ENCODE measurements around the gene LAMB2. TPM values are rescaled to one million over a fixed set of nuclear protein-coding genes. Genes with fewer than 3 reads are reported as not detected.

The LAMB2 gene
- total and polyA plus RNA-seq, 9 donors, result 408 to 681 (median 491) TPM

- intact Hi-C loops (cut with DNase I), result loop anchor here in 2 of 4 donors (5.0 to 10.0 kb wide), 2 partner anchors 36 to 281 kb away; no protein-coding TSS in a partner anchor
- Histone ChIP-seq H3K36me3 (no peaks in the 10 kb centered on the region), H3K27ac (no peak overlapping the region), H3K4me1 (ENCODE audit: insufficient read depth) (no peaks in the 10 kb centered on the region), H3K9me3 (no peaks in the 10 kb centered on the region), H3K4me3 (no peak overlapping the region), H3K27me3 (no peaks in the 10 kb centered on the region)
- WGBS, 3 donors, result 87 to 92% (median 88%) methylated on average over 8 of the region's 8 CpGs
- DNase-seq, result no peak
- no peak for TF ChIP-seq POLR2A (IDR thresholded peaks at IDR 0.05)
- TF ChIP-seq CTCF (IDR thresholded peaks at IDR 0.05), result no peak
- no peak for TF ChIP-seq EP300 (IDR thresholded peaks at IDR 0.05)
Measured at GRCh38 chr3:49163609-49164008, 30.8 kb upstream of the LAMB2 start.

DNA sequence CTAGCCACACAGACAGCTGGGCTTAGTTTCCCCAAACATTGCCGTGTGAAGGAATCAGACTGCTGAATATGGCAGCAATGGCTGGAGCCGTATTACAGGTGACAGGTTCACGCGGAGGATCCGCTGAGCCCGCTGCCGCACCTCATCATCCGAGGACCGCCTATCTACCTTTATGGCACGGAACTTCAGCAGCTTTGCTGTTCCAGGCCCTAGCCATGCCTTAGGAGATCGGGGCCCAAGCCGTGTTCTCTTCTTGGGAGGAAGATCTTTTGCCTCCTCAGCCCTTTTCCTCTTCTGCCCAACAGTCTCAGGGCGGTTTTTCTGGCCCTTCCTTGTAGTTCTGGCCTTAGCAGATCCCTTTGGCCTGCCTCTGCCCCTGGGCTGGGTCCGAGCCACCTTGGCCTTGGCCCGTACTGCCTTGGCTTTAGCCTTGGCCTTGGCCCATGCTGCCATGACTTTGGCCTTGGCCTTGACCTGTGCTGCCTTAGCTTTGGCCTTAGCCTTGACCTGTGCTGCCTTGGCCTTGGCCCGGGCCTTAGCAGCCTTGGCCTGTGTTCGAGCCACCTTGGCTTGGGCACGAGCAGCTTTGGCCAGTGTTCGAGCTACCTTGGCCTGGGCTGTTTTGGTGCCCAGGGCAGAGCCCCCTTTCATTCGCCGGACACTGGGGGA is 30.0 kb upstream of the LAMB2 start:
- H3K36me3 ChIP-seq, result no peaks in the 10 kb centered on the region
- no peak overlapping the region for H3K4me3 ChIP-seq
- H3K27me3 ChIP-seq, result no peaks in the 10 kb centered on the region
- H3K4me1 ChIP-seq (ENCODE audit: insufficient read depth), result no peaks in the 10 kb centered on the region
- H3K9me3 ChIP-seq, result no peaks in the 10 kb centered on the region
- H3K27ac ChIP-seq, result no peak overlapping the region
- no peak for DNase-seq
- WGBS, 3 donors, result 81 to 84% (median 82%) methylated on average over 21 of the region's 21 CpGs
- no peak for TF ChIP-seq EP300 (IDR thresholded peaks at IDR 0.05)
- no peak for TF ChIP-seq CTCF (IDR thresholded peaks at IDR 0.05)
- no peak for TF ChIP-seq POLR2A (IDR thresholded peaks at IDR 0.05)
- intact Hi-C loops (cut with DNase I), result loop anchor here in 2 of 4 donors (5.0 to 10.0 kb wide), 2 partner anchors 36 to 282 kb away; no protein-coding TSS in a partner anchor

GRCh38 chr3:49161808-49162530 is 29.1 kb upstream of the LAMB2 start:
- WGBS, 3 donors, result 67 to 85% (median 82%) methylated on average over 3 of the region's 3 CpGs

More at GRCh38 chr3:49161808-49162530, 29.1 kb upstream of the LAMB2 start:
- no peak for DNase-seq
- no peaks in the 10 kb centered on the region for H3K9me3 ChIP-seq
- no peaks in the 10 kb centered on the region for H3K4me1 ChIP-seq (ENCODE audit: insufficient read depth)
- H3K36me3 ChIP-seq, result no peaks in the 10 kb centered on the region
- no peak overlapping the region for H3K4me3 ChIP-seq
- TF ChIP-seq POLR2A (IDR thresholded peaks at IDR 0.05) (no peak), CTCF (IDR thresholded peaks at IDR 0.05) (no peak), EP300 (IDR thresholded peaks at IDR 0.05) (no peak)
- intact Hi-C loops (cut with DNase I), result loop anchor here in 2 of 4 donors (5.0 to 10.0 kb wide), 2 partner anchors 35 to 283 kb away; no protein-coding TSS in a partner anchor
- H3K27ac ChIP-seq, result no peak overlapping the region
- H3K27me3 ChIP-seq, result no peaks in the 10 kb centered on the region
